Activated T-helper 1 cell treated with anti-CD3 and anti-CD28 coated beads, Interleukin-2, amount 50 U/mL, for 16 hours (primary cell): ENCODE results near the gene DSE.

Experiments
- DNase-seq, 2 donors: peaks; one replicate each; pipeline ENCODE4 v3.0.0-alpha.2; 2020; ENCODE audit warnings: low read depth in 1 of 2, low spot score in 1 of 2

Gene DSE

DNA sequence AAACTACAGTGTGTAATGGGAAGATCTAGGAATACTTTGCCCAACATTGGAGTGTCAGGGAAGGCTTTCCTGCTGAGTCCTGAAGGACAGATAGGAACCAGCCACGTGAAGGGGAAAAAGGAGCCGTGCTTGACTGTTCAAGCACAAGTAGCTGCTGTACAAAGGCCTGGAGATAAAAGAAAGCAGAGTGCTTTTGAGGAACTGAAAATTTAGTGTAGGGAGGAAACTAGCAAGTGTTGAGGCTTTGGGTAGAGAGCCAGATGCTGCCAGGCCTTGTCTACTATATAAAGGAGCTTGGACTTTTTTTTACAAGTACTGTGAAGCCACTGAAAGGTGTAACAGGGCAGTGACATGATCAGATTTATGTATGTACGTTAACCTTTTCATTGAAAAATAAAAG is 39.0 kb downstream of the DSE start:
- no peak for DNase-seq

DNA sequence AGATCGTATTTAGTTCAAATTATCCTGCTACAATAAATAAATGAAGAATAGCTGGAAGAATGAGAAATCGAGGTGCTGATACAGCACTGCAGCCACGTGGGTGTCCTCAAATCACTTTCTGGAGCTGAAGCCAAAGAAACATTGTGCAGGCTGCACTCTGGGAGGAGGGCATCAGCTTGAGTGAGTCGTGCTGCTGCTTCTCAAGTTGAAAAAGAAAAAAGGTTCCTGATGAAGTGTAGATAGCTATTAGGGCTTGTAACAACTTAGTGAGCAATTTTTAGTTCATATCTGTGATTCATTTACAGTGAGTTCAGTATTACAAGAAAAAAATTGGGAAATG is 40.5 kb downstream of the DSE start:
- DNase-seq: no peak

DNA sequence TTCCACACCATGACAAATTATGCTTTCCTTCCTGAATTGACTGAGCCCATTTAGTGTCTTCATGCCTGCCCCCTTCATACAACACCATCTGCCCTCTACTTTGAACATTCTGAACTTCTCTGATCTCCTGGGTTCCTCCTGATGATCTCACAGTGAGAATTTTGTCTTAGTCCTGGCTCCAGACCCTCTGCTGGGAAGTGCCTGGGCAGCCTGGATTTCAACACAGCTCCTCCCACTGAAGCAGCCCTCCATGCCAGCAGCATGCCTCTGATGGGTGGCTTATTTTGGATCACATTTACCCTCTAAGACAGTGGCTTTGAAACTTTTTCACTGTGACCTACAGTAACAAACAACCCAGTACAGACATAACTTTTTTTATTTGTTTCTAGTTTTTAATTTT is 41.5 kb downstream of the DSE start:
- DNase-seq: no peak

DNA sequence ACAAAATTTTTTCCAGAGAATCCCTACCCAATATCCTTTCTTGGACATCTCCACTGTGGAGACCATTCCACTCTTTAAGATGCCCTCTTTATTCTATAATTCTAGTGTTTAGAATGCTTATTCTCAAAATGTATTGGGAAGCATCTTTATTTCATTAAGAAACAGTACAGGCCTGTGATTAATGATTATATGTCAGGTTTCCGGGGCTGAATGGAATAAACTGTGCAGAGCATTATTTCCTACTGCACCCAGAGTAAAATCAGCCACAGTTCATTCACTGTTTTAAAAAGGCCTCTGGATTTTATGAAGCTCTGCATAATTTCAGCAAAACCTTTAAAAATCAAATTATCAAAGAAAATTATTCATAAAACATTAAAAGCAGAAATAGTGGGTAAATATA is 42.6 kb downstream of the DSE start:
- no peak for DNase-seq

DNA sequence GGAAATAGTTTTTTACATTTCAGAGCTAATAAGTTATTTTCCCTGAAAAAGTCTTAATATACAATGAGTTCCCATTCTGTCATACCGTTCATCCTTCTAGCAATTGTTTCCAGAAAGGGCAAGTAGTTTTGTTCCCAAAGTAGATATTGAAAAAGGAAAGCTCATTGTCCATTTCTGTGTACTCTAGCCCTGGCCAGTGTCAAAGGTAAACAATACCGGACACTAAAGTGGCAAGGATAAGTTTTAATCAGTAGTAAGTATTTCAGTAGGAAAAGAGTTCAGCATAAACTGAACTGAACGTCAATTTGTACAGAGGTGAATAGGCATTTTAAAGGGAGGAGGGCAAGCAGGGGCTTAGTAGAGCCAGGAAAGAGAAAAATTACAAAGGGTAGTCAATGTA is 46.9 kb downstream of the DSE start:
- no peak for DNase-seq

DNA sequence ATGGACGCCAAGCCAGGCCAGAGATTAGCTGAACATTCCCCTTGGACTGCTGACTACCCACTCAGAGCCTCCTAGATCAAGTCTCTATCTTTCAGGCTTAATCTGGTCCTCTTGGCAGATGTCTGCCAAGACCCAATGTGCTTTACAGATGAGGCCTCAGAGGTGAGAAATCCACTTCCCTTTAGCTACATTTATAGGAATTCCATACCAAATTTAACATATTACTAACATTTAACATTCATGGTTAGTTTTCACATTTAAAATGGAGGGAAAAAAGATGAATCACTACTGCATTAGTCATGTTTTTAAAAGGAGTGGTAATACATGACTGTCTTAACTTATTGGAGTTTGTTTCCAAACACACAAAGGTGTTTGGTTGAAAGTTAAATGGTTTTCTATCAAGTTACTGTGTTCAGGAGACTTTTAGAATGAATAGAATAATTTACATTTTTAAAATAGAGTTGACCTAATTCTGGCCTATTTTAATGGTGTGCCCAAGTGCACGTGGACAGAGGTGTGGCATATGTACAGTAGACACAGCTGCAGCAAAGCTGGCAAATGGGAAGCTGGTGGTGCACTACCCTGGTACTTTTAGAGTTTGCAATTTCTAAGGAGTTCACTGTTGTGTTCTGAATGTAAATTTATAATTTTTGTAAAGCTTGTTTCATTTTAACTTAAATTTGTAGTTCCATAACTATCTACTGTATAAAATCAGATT is 48.5 kb downstream of the DSE start:
- DNase-seq: no peak

DNA sequence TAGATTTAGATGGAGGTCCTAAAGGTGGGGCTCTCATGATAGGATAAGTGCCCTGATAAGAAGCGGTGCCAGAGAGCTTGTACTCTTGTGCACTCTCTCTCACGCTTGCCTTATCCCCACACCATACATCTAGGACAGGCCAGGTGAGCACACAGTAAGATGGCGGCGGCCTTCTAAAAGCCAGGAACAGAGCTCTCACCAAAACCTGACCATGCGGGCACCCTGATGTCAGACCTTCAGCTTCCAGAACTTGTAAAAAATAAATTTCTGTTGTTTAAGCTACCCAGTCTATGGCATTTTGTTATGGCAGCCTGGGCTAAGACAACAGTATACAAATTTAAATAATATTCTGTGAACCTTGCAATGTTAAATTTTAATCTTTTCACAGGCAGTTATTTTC is 49.6 kb downstream of the DSE start:
- DNase-seq: no peak

DNA sequence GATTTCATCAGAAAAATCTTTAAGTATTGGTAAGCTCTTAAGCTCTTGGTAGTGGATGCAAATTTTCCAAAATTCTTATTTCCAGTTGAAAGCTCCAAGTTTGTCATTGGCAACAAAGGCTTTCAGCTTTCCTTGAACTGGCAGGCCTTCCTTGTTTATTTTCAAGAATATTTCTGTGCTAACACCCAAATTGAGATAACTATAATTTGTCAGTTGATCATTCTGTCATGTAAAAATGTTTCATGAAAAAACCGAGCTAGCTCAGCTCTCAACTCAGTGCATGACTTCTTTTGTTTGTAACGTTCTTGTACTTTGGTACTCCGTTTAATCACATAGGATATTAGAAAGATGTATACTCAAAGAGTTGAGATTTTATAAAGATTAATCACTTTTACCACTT is 51.5 kb downstream of the DSE start:
- no peak for DNase-seq

DNA sequence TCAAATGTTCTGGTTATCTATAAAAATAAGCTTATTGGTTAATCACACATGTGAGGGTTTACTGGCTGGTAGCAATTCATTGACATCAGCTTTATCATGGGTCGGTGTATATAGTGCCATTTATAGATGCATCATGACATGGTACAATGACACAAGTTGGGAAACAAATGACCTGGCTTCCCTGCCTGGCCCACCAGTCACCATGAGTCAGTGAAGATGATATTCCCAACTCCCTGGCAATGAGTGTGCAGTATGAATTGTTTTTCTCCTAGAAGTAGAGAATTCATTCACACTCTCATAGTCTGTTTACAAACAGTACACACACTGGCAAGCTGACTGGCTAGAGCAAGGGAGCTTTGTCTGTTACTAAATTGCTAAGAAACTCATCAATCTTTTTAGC is 53.3 kb downstream of the DSE start:
- DNase-seq: no peak

DNA sequence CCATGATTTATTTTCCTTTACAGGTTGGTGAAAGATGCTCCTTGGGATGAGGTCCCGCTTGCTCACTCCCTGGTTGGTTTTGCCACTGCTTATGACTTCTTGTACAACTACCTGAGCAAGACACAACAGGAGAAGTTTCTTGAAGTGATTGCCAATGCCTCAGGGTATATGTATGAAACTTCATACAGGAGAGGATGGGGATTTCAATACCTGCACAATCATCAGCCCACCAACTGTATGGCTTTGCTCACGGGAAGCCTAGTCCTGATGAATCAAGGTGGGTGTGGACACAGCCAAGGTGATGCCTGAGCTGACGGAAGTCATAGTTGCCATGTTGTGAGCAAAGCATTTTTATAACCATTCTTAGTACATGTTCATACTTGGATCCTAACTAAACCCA is 55.8 kb downstream of the DSE start:
- DNase-seq: no peak

DNA sequence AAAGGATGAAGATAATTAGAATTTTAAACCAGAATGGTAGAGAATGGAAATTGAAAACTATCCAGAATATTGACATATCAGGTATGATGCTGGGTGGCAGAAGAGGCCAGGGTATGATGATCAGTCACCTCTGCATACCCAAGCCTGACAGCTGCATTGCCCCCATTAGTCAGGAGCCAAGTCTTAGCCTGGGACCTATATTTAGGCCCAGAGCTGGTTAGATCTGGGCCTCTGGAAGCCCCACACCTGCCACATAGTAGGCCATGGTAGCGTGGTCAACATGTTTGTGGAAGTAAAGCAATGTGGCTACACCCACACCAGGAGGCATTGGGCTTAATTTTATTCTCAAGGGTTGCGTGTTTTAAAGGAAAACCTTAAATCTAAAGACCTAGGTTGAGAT is 58.4 kb downstream of the DSE start:
- DNase-seq: no peak

DNA sequence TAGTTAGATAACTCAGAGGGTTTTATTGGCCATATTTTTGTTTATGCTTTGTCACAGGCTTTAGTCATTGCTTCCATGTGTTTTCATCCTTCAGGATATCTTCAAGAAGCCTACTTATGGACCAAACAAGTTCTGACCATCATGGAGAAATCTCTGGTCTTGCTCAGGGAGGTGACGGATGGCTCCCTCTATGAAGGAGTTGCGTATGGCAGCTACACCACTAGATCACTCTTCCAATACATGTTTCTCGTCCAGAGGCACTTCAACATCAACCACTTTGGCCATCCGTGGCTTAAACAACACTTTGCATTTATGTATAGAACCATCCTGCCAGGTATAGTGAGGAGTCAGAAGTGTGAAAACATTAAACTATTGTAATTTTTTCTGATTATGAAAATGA is 60.1 kb downstream of the DSE start:
- DNase-seq: no peak

DNA sequence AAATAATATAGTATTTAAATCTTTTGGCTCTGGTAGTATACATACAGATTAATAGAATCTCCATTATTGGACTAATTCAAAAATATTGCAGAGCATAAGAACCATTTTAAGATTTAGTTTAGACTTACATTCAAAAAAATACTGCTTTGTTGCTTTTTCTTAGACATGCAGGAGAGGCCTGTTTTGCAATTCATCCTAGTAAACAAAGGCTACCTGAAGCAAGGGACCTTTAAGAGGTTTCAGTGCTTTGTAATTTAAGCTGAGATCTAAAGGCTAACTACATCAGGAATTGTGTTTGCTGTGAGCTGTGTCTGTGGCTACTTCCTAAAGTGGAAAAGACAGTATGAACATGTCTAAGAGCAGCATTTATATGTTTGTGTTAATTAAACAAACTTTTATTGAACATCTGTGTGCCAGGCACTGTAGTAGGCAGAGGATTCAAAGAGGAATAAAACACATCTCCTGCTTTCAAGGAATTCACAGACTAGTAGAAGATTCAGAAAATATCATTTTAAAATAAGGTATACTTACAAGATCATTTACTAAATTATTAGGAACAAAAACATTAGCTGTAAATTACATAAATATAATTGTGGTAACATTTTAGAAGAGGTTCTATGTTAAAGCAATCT is 61.3 kb downstream of the DSE start:
- no peak for DNase-seq

DNA sequence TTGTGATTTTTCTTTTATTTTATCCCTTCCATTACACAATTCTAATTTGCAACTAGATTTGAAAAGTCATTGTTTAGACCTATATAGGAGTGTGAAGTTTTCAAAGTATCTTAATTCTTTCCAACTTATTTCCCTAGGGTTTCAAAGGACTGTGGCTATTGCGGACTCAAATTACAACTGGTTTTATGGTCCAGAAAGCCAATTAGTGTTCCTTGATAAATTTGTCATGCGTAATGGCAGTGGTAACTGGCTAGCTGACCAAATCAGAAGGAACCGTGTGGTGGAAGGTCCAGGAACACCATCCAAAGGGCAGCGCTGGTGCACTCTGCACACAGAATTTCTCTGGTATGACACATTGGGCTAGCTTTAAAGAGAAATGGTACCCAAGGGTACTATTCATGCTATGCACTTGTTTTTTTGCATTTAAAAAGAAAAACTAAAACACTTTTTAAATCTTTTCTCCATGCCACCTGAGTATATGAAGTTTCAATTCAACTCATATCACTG is 62.5 kb downstream of the DSE start:
- no peak for DNase-seq

DNA sequence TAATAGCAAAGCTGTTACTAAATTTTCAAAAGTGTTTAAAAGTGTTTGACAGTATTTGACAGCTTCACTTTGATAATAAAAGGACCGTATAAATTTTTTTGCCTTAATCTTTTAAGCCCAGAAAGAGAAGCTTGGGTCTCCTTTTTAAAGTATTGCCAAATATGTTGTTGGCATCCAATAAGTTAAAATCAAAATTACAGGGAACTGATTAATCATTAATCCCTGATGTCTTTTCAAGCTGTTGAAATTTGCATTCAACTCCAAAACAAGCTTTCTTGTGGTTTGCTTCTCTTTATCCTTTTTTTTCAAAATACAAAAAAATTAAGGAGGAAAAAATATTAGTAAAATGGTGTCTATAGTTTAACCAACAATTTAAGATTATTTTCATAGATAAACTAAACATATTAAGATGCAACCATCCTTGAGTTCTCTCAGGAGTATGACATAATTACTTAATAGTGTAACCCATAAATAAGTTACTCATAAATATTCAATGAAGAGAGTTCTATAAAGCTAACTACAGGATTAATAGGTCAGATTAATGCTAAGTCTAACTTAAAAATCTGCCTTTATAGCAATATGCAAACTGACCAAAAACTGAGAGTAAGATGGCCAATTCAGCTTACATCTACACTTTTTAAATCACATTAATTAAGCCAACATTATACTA is 63.4 kb downstream of the DSE start:
- no peak for DNase-seq

DNA sequence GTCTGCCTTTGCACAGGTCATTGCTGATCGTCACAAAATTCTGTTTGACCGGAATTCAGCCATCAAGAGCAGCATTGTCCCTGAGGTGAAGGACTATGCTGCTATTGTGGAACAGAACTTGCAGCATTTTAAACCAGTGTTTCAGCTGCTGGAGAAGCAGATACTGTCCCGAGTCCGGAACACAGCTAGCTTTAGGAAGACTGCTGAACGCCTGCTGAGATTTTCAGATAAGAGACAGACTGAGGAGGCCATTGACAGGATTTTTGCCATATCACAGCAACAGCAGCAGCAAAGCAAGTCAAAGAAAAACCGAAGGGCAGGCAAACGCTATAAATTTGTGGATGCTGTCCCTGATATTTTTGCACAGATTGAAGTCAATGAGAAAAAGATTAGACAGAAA is 65.8 kb downstream of the DSE start:
- no peak for DNase-seq

DNA sequence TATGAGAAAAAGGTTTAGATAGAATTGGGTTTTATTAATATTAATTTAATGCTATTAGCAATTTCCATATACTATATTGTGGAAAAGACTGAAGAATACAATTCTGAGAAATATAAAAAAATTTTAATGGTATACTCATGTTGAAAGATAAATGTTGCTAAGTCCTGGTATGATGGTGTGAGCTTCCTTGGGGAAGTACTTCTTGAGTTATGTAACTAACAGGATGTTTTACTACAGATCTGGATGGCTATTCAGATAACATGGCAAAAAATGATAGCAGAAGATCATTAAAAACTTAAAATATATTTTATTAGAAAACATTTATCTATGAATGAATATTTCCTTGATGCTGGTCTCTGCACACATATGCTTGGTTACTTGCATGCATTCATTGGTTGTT is 66.9 kb downstream of the DSE start:
- no peak for DNase-seq

DNA sequence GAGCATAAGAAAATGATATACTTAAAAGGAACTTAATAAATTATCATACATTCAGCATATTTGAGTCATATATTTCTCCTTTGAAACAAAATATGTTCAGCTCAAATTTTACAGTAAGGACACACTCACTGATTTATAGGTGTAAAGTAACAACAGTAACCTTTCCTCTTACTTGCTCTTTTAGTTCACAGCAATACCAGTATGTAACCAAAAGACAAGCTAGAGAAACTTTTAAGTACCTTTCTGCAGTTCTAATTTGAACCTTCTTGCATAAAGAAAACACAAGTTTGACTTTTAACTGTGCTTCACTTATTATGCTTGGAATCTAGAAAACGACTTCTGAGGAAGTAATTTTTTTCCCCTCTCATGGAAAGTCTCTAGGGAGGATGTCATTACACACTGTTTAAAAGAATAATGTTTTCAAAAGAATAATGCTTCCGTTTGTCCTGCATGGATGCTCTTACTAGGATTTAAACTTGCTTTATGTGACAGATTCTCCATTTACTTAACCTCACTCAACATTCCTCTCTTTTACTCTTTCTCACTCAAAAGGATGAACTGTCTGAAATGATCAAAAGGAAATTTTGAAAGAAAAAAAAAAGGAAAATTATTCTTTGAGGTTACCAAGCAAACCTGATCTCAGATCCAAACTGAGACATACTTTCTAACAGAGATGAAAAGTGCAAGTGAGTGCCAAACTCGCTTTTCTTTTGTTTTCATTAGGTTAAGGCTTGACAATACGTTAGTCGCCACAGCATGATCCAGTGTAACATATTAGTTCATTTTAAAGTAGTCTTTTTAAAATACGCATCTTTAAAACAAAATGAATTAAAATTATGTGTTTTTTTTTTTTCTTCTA is 68.1 kb downstream of the DSE start:
- no peak for DNase-seq

DNA sequence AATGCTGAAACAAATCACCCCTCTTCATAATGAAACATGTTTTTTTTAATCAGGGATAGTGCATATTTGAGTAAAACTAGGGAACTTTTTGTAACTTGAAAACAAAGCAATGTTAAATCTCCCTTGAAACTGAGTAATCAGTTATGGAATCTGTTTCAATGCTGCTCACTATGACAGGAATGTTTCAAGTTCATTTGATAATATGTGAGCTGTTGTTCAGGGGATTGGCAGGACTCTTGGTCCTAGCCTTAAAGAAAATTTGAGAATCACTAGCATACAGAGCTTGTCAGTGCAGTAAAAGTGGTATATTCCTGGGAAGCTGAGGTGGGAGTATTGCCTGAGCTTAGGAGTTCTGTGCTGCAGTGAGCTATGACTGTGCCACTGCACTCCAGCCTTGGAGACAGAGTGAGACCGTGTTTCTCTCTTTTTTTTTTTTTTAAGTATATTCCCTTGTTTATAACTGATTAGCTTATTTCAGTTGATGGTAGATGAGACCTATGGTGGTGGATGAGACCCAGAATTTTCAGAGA is 68.8 kb downstream of the DSE start:
- DNase-seq: no peak

DNA sequence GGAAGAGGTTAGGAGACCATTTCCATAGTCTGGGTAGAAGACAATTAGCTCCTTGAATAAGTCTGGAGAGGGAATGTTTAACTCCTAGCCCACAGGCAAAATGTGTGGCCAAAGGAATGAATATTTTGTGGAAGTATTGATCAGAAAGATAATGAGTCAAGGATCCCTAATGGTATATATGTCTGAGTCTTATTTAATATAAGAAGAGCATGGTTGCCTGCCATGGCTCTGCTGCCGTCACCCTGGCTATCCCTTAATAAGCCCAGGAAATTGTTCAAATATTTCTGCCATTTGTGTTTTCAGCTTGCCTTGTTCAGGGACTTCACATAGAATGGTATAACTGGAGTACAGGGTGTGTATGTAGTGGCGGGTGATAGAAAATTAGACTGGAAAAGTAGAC is 72.4 kb downstream of the DSE start:
- DNase-seq: no peak

DNA sequence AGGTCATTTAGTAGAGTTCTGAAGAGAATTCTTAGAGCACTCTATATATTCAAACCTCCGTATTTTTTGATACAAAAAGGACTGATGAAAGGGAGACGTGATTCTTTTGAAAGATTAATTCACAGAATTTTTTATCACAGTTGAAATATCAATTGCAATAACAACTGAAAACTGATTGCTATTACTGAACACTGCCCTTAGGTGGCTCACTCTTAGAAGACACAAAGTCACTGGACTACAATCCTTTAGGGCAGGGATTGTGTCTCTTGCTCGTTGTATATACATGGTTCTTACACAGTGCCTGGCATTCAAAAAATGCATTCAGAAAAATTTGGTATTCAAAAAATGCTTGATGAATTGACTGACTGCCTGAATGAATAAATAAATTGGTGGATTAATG is 73.3 kb downstream of the DSE start:
- no peak for DNase-seq

DNA sequence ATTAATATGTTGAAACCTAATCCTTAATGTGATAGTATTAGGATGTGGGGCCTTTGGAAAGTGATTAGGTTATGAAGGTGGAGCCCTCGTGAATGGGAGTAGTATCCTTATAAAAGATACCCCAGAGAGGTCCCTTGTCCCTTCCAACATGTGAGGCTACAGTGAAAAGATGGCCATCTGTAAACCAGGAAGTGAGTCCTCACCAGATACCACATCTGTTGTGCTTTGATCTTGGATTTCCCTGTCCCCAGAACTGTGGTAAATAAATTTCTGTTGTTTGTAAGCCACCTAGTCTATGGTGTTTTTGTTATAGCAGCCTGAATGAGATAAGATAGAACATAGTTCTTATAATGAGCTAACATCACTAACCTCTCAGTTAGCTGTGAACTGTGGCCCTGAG is 73.8 kb downstream of the DSE start:
- DNase-seq: no peak
